ENCODE data around the gene ZNF652.

ZNF652 gene

DNA sequence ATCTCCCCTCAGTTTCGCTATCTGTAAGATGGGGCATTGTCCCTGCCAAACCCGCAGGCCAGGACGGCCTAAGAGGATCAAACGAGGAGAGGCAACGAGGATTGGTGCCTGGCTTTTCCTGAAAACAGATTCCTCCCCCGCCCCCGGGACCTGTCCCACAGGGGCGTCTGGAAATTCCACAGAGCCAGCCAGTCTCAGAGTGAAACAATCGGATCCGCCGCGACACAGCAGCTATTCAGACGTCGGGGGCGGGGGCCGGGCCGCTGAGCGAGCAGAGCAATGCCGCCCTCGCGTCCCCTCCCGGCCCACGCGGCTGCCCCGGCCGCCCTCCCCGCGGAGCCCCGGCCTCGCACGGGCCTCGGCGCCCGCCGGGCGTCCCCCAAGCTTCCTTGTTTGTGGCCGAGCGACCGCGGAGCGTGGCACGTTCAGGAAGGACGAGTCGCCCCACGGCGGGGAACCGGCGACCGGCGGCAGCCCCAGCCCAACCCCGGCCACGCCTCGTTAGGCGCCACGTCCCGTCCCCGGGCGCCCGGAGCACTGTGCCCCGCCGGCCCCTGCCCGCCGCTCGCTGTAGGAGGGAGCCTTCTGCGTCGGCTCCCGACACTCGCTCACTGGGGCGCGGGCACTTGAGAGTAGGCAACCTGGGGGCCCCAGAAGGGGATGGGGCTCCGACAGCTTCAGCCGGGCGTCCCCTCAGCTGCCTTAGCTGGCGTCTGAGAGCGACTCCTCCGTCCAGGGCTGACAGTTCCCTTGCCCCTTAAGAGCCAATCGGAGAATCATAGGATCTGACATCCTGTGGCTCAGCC is 101.8 kb downstream of the ZNF652 start:
- Histone ChIP-seq H3K36me3 (no peaks in the 10 kb centered on the region), H3K4me3 (ENCODE audit: low read depth in 1 of 2, low read length in 1 of 2) (peak overlapping the region; percentile 70 to 71), H3K4me1 (ENCODE audit: control insufficient read depth in 1 of 2, insufficient read depth in 1 of 2, low read depth in 1 of 2, low read length in 1 of 2) (peaks cover 23 to 35% of the 10 kb centered on the region in 2 experiments), H3K27me3 (no peaks in the 10 kb centered on the region), H3K27ac (peak overlapping the region; percentile 87), H3K9me3 (no peaks in the 10 kb centered on the region)
- TF ChIP-seq, protein P1, sequence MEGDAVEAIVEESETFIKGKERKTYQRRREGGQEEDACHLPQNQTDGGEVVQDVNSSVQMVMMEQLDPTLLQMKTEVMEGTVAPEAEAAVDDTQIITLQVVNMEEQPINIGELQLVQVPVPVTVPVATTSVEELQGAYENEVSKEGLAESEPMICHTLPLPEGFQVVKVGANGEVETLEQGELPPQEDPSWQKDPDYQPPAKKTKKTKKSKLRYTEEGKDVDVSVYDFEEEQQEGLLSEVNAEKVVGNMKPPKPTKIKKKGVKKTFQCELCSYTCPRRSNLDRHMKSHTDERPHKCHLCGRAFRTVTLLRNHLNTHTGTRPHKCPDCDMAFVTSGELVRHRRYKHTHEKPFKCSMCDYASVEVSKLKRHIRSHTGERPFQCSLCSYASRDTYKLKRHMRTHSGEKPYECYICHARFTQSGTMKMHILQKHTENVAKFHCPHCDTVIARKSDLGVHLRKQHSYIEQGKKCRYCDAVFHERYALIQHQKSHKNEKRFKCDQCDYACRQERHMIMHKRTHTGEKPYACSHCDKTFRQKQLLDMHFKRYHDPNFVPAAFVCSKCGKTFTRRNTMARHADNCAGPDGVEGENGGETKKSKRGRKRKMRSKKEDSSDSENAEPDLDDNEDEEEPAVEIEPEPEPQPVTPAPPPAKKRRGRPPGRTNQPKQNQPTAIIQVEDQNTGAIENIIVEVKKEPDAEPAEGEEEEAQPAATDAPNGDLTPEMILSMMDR (IDR thresholded peaks at IDR 0.05): peak; percentile 51

DNA sequence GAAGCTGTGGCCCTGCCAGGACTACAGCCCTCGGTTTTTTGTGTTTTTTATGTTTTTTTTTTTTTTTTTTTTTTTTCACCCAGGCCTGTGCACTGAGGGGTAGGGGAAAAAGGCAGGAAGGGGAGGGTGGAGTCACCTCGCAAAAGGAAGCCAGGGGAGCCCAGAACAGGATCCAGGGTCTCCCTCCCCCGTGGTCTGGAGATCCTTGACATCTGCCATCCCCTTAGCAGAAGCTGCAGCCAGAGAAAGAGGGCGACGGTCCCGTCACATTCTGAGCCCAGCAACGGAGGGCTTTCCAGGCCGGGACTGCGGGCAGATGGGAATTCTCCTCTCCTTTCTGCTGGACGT is 102.4 kb downstream of the ZNF652 start:
- peak overlapping the region; percentile 70 to 71 for H3K4me3 ChIP-seq (ENCODE audit: low read depth in 1 of 2, low read length in 1 of 2)
- H3K36me3 ChIP-seq: no peaks in the 10 kb centered on the region
- TF ChIP-seq, protein P1 (IDR thresholded peaks at IDR 0.05): no peak
- no peaks in the 10 kb centered on the region for H3K27me3 ChIP-seq
- H3K4me1 ChIP-seq (ENCODE audit: control insufficient read depth in 1 of 2, insufficient read depth in 1 of 2, low read depth in 1 of 2, low read length in 1 of 2): peaks cover 29 to 41% of the 10 kb centered on the region in 2 experiments
- peak overlapping the region; percentile 87 for H3K27ac ChIP-seq
- H3K9me3 ChIP-seq: no peaks in the 10 kb centered on the region

DNA sequence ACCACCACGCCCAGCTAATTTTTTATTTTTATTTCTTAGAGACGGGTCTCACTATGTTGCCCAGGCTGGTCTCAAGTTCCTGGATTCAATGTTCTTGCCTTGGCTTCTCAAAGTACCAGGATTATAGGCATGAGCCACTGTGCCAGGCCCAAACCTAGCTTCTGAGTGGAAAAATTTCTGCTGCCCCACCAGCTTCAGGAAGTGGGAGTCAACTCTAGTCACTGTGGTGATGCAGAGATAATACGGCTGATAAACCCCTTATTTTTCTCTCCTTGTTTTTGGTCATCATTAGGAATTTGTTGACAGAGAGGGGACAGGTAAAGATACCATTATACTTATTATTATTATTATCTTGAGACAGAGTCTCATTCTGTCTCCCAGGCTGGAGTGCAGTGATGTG is 103.7 kb downstream of the ZNF652 start:
- TF ChIP-seq, protein P1 (IDR thresholded peaks at IDR 0.05): no peak
- H3K27ac ChIP-seq: peak overlapping the region; percentile 51
- H3K36me3 ChIP-seq: no peaks in the 10 kb centered on the region
- H3K27me3 ChIP-seq: no peaks in the 10 kb centered on the region
- peaks cover 41 to 54% of the 10 kb centered on the region in 2 experiments for H3K4me1 ChIP-seq (ENCODE audit: control insufficient read depth in 1 of 2, insufficient read depth in 1 of 2, low read depth in 1 of 2, low read length in 1 of 2)
- no peak overlapping the region for H3K4me3 ChIP-seq (ENCODE audit: low read depth in 1 of 2, low read length in 1 of 2)
- H3K9me3 ChIP-seq: no peaks in the 10 kb centered on the region

DNA sequence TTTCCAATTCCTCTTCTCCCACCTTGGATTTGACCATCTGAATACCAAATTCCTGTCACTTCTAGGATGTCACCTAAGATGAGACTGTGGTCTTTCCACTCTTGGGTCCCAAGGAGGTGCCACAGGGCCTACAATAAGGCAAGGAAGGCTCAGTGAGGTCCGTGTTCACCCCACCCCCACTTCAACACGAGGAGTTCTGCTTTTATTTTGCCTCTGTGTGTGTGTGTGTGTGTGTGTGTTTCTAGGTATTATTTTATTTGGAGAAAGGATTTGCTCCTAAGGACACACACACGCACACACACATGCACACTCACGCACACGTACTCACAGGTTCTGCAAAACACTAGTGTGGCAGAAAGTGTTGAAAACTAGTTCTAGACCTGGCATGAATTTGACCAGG is 106.9 kb downstream of the ZNF652 start:
- Histone ChIP-seq H3K36me3 (no peaks in the 10 kb centered on the region), H3K27ac (peak overlapping the region; percentile 68), H3K27me3 (no peaks in the 10 kb centered on the region), H3K4me3 (ENCODE audit: low read depth in 1 of 2, low read length in 1 of 2) (peak overlapping the region in 1 of 2 experiments; percentile 36), H3K4me1 (ENCODE audit: control insufficient read depth in 1 of 2, insufficient read depth in 1 of 2, low read depth in 1 of 2, low read length in 1 of 2) (peaks cover 59 to 73% of the 10 kb centered on the region in 2 experiments), H3K9me3 (no peaks in the 10 kb centered on the region)
- TF ChIP-seq, protein P1 (IDR thresholded peaks at IDR 0.05): no peak

DNA sequence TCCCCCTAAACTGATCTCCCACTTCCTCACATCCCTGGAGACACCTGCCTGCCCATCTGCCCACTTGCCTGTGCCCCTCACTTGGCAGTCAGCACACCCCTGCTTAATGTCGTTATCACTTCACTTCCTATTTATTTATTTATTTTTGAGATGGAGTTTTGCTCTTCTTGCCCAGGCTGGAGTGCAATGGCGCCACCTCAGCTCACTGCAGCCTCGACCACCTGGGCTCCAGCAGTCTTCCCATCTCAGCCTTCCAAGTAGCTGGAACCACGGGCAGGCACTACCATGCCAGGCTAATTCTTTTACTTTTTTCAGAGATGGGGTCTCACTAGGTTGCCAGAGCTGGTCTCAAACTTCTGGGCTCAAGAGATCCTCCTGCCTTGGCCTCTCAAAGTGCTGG is 108.0 kb downstream of the ZNF652 start:
- Histone ChIP-seq H3K36me3 (no peaks in the 10 kb centered on the region), H3K9me3 (no peaks in the 10 kb centered on the region), H3K4me1 (ENCODE audit: control insufficient read depth in 1 of 2, insufficient read depth in 1 of 2, low read depth in 1 of 2, low read length in 1 of 2) (peaks cover 51 to 67% of the 10 kb centered on the region in 2 experiments), H3K27ac (peak overlapping the region; percentile 97), H3K27me3 (no peaks in the 10 kb centered on the region), H3K4me3 (ENCODE audit: low read depth in 1 of 2, low read length in 1 of 2) (no peak overlapping the region)
- TF ChIP-seq, protein P1 (IDR thresholded peaks at IDR 0.05): no peak
